Measurements from ENCODE around the gene MARK4.

Gene MARK4

DNA sequence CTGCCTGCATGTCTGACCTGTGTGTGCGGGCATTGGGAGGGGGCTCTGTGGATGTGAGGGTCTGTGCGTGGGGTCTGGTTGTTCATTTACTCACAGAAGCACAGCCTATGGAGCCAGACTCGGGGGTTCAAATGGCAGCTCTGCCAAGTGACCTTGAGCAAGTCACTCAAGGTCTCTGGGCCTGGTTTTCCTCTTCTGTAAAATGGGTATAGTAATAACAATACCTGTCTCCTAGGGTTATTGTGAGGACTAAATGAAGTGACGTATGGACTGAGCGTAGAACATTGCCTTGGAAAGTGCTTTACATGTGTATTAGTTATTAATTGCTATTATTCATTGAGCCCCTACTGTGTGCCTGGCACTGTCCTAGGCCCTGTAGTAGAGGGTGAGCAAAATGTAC, 47.2 kb downstream of the MARK4 start:
- Mint-ChIP-seq H3K27ac (no peak overlapping the region), H3K27me3 (ENCODE audit: low read depth, poor library complexity) (no peaks in the 10 kb centered on the region), H3K4me1 (no peaks in the 10 kb centered on the region)

GRCh38 chr19:45299719-45300118, 48.6 kb downstream of the MARK4 start:
- Mint-ChIP-seq H3K27ac (no peak overlapping the region), H3K27me3 (ENCODE audit: low read depth, poor library complexity) (peaks cover 7% of the 10 kb centered on the region), H3K9me3 (no peaks in the 10 kb centered on the region), H3K4me1 (no peaks in the 10 kb centered on the region), H3K36me3 (ENCODE audit: low read depth) (peaks cover 66% of the 10 kb centered on the region), H3K4me3 (no peak overlapping the region)
- DNase-seq, result no peak
- TF ChIP-seq CTCF (IDR thresholded peaks at IDR 0.05), result no peak

More for the DNA sequence above, 47.2 kb downstream of the MARK4 start:
- H3K9me3 Mint-ChIP-seq, result no peaks in the 10 kb centered on the region
- H3K36me3 Mint-ChIP-seq (ENCODE audit: low read depth), result peaks cover 73% of the 10 kb centered on the region
- no peak overlapping the region for H3K4me3 Mint-ChIP-seq
- DNase-seq, result no peak
- TF ChIP-seq CTCF (IDR thresholded peaks at IDR 0.05), result no peak

GRCh38 chr19:45302416-45302815, 51.3 kb downstream of the MARK4 start:
- peaks cover 42% of the 10 kb centered on the region for H3K36me3 Mint-ChIP-seq (ENCODE audit: low read depth)
- H3K4me1 Mint-ChIP-seq, result peaks cover 9% of the 10 kb centered on the region
- H3K4me3 Mint-ChIP-seq, result no peak overlapping the region
- no peak overlapping the region for H3K27ac Mint-ChIP-seq
- no peak for DNase-seq
- peaks cover 7% of the 10 kb centered on the region for H3K27me3 Mint-ChIP-seq (ENCODE audit: low read depth, poor library complexity)
- TF ChIP-seq CTCF (IDR thresholded peaks at IDR 0.05), result no peak
- no peaks in the 10 kb centered on the region for H3K9me3 Mint-ChIP-seq

DNA sequence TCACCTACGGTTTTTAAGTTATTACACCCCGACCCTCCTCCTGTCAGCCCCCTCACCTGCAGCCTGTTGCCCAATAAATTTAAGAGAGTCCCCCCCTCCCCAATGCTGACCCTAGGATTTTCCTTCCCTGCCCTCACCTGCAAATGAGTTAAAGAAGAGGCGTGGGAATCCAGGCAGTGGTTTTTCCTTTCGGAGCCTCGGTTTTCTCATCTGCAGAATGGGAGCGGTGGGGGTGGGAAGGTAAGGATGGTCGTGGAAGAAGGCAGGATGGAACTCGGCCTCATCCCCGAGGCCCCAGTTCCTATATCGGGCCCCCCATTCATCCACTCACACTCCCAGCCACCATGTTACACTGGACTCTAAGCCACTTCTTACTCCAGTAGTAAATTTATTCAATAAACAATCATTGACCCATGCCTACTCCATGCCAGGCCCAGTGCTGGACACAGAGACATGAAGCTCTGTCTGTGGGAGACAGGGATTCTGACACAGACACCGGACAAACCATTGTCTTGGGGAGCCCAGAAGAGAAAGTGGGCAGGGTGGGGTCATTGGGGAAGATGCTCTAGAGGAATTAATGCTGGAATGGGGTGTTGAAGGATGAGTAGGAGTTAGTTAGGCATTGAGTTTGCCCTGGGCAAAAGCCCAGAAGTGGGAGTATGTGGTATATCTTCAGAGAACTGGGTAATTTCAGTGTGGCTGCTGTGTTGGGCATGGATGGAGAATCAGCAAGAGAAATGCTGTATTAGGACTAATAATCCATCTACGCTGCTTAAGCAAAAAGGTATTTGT, 52.4 kb downstream of the MARK4 start:
- Mint-ChIP-seq H3K9me3 (no peaks in the 10 kb centered on the region), H3K4me1 (peaks cover 9% of the 10 kb centered on the region), H3K4me3 (no peak overlapping the region), H3K27me3 (ENCODE audit: low read depth, poor library complexity) (peaks cover 7% of the 10 kb centered on the region), H3K36me3 (ENCODE audit: low read depth) (peaks cover 37% of the 10 kb centered on the region), H3K27ac (no peak overlapping the region)
- no peak for DNase-seq
- TF ChIP-seq CTCF (IDR thresholded peaks at IDR 0.05), result no peak

- no peak overlapping the region for H3K27ac Mint-ChIP-seq
These were observed 53.3 kb downstream of the MARK4 start for GRCh38 chr19:45304141-45304926.

More at GRCh38 chr19:45304141-45304926, 53.3 kb downstream of the MARK4 start:
- Mint-ChIP-seq H3K9me3 (no peaks in the 10 kb centered on the region), H3K27me3 (ENCODE audit: low read depth, poor library complexity) (peaks cover 10% of the 10 kb centered on the region), H3K4me1 (peaks cover 9% of the 10 kb centered on the region), H3K4me3 (no peak overlapping the region), H3K36me3 (ENCODE audit: low read depth) (peaks cover 30% of the 10 kb centered on the region)
- TF ChIP-seq CTCF (IDR thresholded peaks at IDR 0.05), result no peak
- no peak for DNase-seq
